Upper lobe of right lung (tissue), 1 donor: ENCODE data around the gene PDE6A. TPM values are rescaled to one million over a fixed set of nuclear protein-coding genes. Genes with fewer than 3 reads are reported as not detected.

Experiments
- ATAC-seq: fragments of 200-7000 bp; cut with Tn5 transposase; one replicate; pipeline ENCODE4 v1.9.1; 2020; ENCODE audit warnings: mild to moderate bottlenecking, moderate library complexity
- DNase-seq: peaks from one replicate; pipeline ENCODE4 v3.0.0-alpha.2; 2020
- H3K27ac ChIP-seq: fragments of 200-600 bp; one replicate; pipeline ENCODE4 v1.8.0; 2022
- H3K27me3 ChIP-seq: fragments of 200-600 bp; one replicate; pipeline ENCODE4 v1.8.0; 2022; ENCODE audit warnings: mild to moderate bottlenecking
- H3K36me3 ChIP-seq: fragments of 200-600 bp; one replicate; pipeline ENCODE4 v1.8.0; 2022
- H3K4me1 ChIP-seq: fragments of 200-600 bp; one replicate; pipeline ENCODE4 v1.8.0; 2022
- H3K4me3 ChIP-seq: fragments of 200-600 bp; one replicate; pipeline ENCODE4 v1.8.0; 2022; ENCODE audit warnings: mild to moderate bottlenecking
- H3K9me3 ChIP-seq: fragments of 200-600 bp; one replicate; pipeline ENCODE4 v1.8.0; 2022
- intact Hi-C: fragments of 100-400 bp; cut with DNase I; formaldehyde crosslinking; loops from one replicate; pipeline ENCODE4 v1.11.0; 2022
- total RNA-seq: library from RNA; stranded (reverse); fragmentation: NEBNext Ultra II Directional; extraction: Animal tissue kit (Norgen Biotek cat#: 25700); gene quantifications from one replicate; pipeline ENCODE4 v1.2.1, GENCODE V29; 2021
- TF ChIP-seq, protein P1 (sequence below): fragments of 200-600 bp; IDR thresholded peaks from one replicate; pipeline ENCODE4 v1.8.0; 2022; ENCODE audit warnings: antibody characterized with exemption
- donor health status: DM: no; HTN: yes; CAD: no; lungs with severe emphysema.

Gene PDE6A
- total RNA-seq, 1 donor from 2014 or later = 0.09 TPM

DNA sequence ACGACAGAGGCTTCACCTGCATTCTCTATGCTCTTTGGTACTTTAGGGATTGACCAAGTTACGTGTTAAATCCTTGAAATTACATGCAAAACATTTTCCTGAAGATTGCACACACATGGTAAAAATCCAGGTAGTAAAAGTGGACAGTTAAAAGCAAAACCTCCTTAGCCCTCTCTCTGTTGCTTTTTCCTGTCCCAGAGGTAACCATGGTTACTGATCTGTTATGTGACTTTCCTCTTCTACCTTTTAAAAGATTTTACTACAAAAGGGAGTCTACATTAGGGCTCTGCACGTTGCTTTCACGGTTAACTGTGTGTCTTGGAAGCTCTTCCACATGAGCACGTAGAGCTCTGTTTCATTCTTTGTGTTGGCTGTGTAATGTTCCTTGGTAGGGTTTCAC is 117.5 kb downstream of the PDE6A start:
- Histone ChIP-seq H3K4me1 (peaks cover 6% of the 10 kb centered on the region), H3K4me3 (no peak overlapping the region), H3K27ac (no peak overlapping the region), H3K36me3 (peaks cover 6% of the 10 kb centered on the region), H3K9me3 (no peaks in the 10 kb centered on the region), H3K27me3 (no peaks in the 10 kb centered on the region)
- intact Hi-C loops = loop anchor here (10.0 kb wide), 1 partner anchor 162 kb away; no protein-coding TSS in a partner anchor
- ATAC-seq (no peak), DNase-seq (no peak)
- TF ChIP-seq, protein P1, sequence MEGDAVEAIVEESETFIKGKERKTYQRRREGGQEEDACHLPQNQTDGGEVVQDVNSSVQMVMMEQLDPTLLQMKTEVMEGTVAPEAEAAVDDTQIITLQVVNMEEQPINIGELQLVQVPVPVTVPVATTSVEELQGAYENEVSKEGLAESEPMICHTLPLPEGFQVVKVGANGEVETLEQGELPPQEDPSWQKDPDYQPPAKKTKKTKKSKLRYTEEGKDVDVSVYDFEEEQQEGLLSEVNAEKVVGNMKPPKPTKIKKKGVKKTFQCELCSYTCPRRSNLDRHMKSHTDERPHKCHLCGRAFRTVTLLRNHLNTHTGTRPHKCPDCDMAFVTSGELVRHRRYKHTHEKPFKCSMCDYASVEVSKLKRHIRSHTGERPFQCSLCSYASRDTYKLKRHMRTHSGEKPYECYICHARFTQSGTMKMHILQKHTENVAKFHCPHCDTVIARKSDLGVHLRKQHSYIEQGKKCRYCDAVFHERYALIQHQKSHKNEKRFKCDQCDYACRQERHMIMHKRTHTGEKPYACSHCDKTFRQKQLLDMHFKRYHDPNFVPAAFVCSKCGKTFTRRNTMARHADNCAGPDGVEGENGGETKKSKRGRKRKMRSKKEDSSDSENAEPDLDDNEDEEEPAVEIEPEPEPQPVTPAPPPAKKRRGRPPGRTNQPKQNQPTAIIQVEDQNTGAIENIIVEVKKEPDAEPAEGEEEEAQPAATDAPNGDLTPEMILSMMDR = no peak

DNA sequence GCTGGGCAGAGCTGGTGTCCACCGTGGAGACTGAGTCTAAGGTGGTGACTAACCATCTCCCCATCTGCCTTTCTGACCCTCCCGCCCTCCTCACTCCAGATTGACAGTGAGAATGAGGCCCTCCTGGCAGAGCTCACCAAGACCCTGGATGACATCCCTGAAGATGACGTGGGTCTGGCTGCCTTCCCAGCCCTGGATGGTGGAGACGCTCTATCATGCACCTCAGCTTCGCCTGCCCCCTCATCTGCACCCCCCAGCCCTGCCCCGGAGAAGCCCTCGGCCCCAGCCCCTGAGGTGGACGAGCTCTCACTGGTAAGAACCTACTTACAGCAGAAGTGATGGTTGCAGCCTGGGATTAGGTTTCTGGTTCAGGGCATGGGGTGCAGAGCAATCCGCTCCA is 118.0 kb downstream of the PDE6A start:
- H3K27me3 ChIP-seq = no peaks in the 10 kb centered on the region
- DNase-seq = no peak
- TF ChIP-seq, protein P1 = no peak
- no peak for ATAC-seq
- intact Hi-C loops = loop anchor here (10.0 kb wide), 1 partner anchor 162 kb away; no protein-coding TSS in a partner anchor
- peaks cover 6% of the 10 kb centered on the region for H3K4me1 ChIP-seq
- no peak overlapping the region for H3K27ac ChIP-seq
- H3K9me3 ChIP-seq = no peaks in the 10 kb centered on the region
- peaks cover 6% of the 10 kb centered on the region for H3K36me3 ChIP-seq
- H3K4me3 ChIP-seq = no peak overlapping the region

DNA sequence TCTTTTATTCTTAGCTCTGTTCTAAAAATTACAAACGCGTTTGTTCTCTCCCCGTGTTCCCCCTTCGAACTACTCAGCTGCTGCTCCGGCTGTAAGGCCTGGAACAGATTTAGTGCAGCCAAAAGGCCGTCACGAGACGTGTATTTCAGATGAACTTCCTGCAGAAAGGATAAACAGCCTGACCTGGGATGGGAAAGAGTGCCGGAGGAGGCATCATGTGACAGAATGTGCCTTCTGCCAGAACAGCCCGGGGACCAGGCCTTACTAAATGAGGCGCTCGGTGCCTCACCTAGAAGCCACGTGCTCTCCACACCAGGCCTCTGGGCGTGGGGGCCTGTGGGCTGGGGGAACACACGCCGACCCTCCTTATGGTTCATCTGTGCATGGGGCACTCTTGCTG is 119.7 kb downstream of the PDE6A start:
- Histone ChIP-seq H3K36me3 (no peaks in the 10 kb centered on the region), H3K9me3 (no peaks in the 10 kb centered on the region), H3K27ac (peak overlapping the region; percentile 30), H3K27me3 (no peaks in the 10 kb centered on the region), H3K4me3 (no peak overlapping the region), H3K4me1 (peaks cover 6% of the 10 kb centered on the region)
- DNase-seq (no peak), ATAC-seq (no peak)
- TF ChIP-seq, protein P1 = no peak
- intact Hi-C loops = loop anchor here (10.0 kb wide), 1 partner anchor 160 kb away; no protein-coding TSS in a partner anchor

DNA sequence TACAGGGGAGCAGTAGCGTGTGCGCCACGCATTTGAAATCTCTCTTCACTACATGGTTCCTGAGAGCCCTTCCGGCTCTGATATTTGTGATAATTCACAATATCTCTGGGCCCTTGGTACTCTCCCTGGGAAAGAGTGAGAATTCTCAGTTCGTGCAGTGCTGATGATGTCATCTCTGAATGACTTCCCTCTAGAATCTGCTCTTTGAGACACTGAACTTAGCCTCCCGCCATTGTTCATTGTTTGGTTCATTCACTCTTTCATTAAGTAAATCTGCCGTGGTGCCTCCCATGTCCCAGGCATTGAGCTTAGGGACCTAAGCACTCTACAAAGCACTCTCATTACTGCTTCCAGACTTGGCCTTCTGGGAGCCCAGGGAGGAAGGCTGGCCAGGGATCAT is 120.5 kb downstream of the PDE6A start:
- no peak for DNase-seq
- no peak for ATAC-seq
- Histone ChIP-seq H3K36me3 (no peaks in the 10 kb centered on the region), H3K4me3 (no peak overlapping the region), H3K4me1 (peaks cover 6% of the 10 kb centered on the region), H3K27me3 (no peaks in the 10 kb centered on the region), H3K9me3 (no peaks in the 10 kb centered on the region), H3K27ac (peak overlapping the region; percentile 30)
- intact Hi-C loops = loop anchor here (10.0 kb wide), 1 partner anchor 159 kb away; no protein-coding TSS in a partner anchor
- TF ChIP-seq, protein P1 = no peak

DNA sequence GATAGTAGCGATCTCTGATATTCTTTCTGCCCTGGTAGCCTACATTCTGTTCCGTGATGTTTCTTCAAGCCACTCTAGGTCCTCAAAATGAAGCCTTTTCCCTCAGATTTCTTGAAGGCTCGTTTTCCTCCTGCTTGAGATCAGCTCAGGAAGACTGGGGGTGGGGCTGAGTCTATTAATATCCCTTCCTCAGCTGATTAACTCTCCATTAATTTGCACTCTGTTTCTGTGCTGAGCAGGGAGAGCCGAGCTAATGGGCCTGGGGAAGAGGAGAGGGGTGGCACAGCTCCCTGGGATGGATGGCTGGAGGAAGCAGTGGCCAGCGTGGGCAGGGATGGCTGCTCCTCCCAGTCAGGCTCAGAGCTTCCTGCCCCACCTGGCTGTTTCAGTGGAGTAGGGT is 121.2 kb downstream of the PDE6A start:
- peaks cover 6% of the 10 kb centered on the region for H3K4me1 ChIP-seq
- ATAC-seq = no peak
- H3K27me3 ChIP-seq = no peaks in the 10 kb centered on the region
- intact Hi-C loops = loop anchor here (10.0 kb wide), 1 partner anchor 159 kb away; no protein-coding TSS in a partner anchor
- no peak overlapping the region for H3K27ac ChIP-seq
- H3K36me3 ChIP-seq = no peaks in the 10 kb centered on the region
- no peaks in the 10 kb centered on the region for H3K9me3 ChIP-seq
- DNase-seq = no peak
- TF ChIP-seq, protein P1 = no peak
- no peak overlapping the region for H3K4me3 ChIP-seq

DNA sequence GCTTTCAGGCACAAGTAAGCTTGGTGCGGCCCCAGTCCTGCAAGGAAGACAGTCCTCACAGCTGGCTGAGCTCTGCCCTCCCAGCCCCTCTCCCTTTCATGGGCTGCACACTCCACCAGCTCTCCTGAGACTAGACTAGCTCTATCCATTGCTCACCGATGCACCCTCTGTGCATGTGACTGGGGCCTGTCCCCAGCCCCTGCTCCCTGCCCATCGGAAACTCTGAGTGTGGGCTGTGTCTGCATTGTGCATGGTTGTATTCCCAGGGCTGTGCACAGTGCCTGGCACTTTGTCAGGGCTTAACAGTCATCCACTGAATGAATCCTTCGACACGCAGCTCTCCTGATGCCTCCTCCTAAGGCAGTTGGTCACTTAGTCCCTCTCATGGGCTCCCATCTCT is 122.3 kb downstream of the PDE6A start:
- TF ChIP-seq, protein P1 = no peak
- H3K36me3 ChIP-seq = no peaks in the 10 kb centered on the region
- ATAC-seq (no peak), DNase-seq (no peak)
- intact Hi-C loops = loop anchor here (10.0 kb wide), 1 partner anchor 158 kb away; no protein-coding TSS in a partner anchor
- no peaks in the 10 kb centered on the region for H3K9me3 ChIP-seq
- no peak overlapping the region for H3K4me3 ChIP-seq
- no peak overlapping the region for H3K27ac ChIP-seq
- peaks cover 3% of the 10 kb centered on the region for H3K4me1 ChIP-seq
- no peaks in the 10 kb centered on the region for H3K27me3 ChIP-seq
